H4 (cell line): Measurements from ENCODE around the gene NKPD1. TPM values are rescaled to one million over a fixed set of nuclear protein-coding genes. Genes with fewer than 3 reads are reported as not detected.

ENCODE experiments used
- DNase-seq: peaks from one replicate; pipeline ENCODE4 v3.0.0-alpha.2; 2015; ENCODE audit warnings: low spot score
- total RNA-seq: library from RNA; depleted of rRNA; stranded (reverse); fragments of >200 nt; shearing (Covaris generic); gene quantifications from 2 replicates; pipeline ENCODE4 v1.2.3, GENCODE V29; 2014; rRNA removed

Gene NKPD1, protein sequence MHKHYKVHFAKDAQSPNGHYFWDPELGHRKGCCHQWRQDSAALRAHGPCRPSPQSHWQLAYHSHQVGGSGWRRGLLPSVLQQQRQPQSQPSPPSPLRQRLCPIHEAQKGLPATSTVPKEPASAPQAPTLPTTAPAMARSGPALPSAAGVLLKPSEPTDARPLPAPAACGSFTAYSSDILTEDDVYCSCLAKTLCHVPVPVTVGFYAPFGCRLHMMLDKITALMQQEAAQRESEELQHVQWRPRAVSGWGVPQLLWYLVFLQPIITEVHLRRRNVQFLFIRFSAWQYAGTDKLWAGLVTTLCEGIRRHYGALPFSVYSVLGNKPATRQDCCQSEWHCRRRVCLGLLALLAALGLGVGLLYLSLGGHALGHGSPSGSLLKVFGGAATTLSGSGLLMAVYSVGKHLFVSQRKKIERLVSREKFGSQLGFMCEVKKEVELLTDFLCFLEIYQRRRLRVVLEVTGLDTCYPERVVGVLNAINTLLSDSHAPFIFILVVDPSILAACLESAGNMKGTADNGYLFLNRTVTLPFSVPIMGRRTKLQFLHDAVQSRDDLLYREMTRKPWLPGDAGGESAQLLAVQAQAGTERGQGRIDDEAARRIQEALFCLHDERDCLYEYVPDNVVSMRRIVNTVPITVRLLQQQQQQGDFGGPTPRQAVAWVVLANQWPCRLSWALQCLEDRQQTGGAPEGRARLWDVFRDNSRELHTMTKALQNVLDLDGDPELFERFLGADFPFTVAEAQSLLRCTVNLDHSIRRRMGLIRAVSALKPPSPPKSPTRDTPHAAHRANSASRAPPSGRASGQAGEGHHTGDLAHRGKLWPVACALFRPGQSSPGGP
- 0.19 TPM in 1 of 2 replicates, not detected in the other for total RNA-seq

DNA sequence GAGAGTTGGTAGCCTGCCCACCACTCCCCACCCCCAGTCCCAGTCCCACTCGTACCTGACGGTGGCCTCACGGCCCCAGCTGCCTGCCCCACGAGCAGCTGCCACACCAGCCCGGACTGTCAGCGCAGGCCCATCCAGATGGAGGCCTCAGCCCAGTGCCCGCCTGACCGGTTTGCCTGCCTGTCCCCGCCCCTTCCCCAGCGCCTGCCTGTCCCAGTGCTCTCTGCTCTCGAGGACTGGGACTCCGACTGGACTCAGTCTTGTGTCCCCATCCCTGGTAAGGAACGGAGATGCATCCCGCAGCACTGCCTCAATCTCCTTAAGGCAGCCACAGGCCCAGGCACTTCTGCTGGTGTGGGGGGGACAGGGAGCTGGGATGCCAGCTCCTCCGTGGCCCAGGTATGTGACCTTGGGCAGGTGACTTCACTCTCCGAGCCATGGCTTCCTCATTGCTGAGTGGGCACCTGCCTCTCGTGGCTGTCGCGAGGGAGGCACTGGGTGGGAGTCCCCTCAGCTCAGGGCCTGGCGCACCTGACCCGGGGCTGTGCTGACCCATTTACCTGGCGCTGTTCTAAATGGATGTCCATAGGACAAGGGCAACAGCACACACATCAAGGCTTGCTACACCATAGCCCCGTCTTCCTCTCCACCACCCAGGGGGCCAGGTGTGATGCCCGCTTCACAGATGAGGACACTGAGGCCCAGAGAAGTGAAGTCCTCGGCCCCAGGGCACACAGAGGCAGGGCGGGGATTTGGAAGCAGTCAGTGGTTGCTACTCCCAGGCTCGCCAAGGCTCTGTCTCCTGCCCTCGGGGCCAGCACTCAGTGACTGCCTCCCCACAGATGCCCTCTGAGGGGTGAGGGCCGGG is at the start of gene NKPD1:
Gene NKPD1, minus strand, starts transcription at position 113 of the 868 bp plus-strand sequence. CDS start 832 bp downstream, outside the sequence.
- DNase-seq, result no peak

DNA sequence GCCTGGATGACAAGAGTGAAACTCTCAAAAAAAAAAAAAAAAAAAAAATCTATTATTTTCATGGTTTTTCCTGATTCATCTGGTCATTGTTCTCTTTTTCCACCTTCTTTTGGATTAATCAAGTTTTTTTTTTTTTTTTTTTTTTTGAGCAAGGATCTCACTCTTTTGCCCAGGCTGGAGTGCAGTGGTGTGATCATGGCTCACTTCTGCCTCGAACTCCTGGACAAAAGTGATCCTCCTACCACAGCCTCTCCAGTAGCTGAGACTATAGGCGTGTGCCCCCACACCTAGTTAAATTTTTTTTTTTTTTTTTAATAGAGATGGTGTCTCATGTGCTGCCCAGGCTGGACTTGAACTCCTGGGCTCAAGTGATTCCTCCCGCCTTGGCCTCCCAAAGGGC is 45.5 kb upstream of the NKPD1 start:
- no peak for DNase-seq

DNA sequence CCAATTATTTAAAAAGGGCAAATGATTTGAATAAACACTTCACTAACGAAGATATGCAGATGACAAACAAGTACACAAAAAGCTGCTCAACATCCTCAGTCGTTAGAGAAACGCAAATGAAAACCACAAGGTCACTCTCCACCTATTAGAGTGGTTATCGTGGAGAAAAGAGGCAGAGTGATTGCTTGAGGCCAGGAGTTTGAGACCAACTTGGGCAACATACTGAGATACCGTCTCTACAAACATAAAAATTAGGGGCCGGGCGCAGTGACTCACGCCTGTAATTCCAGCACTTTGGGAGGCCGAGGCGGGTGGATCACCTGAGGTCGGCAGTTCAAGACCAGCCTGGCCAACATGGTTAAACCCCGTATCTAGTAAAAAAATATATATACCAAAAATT is 45.0 kb upstream of the NKPD1 start:
- DNase-seq, result no peak

DNA sequence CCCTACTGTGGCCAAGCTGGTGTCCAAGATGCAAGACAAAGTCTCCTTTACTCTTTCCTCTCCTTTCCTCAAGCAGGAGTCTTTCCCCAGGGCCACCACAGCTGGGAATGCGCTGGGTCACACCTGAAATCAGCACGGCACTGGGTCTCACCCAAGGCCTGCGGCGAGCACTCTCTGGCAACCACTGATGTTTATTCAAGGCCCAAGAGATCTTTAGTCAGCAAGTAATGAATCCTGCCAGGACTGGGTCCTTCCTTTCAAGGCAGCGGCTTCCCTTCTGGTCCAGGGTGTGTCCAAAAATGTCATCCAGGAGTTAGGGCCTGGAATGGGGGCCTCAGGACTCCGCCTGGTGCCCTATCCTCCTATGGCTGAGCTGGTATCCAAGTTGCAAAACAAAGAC is 41.9 kb upstream of the NKPD1 start:
- DNase-seq, result peak; percentile 25

DNA sequence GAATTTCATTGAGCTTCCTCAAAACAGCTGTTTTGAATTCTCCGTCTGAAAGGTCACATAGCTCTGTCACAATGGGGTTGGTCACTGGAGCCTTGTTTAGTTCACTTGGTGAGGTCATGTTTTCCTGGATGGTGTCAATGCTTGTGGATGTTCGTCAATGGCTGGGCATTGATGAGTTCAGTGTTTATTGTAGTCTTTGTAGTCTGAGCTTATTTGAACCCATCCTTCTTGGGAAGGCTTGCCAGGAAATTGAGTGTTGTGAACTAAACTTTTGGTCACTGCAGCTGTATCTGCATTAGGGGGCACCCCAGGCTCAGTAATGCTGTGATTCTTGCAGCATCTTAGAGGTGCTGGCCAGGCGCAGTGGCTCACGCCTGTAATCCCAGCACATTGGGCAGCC is 39.8 kb upstream of the NKPD1 start:
- no peak for DNase-seq

DNA sequence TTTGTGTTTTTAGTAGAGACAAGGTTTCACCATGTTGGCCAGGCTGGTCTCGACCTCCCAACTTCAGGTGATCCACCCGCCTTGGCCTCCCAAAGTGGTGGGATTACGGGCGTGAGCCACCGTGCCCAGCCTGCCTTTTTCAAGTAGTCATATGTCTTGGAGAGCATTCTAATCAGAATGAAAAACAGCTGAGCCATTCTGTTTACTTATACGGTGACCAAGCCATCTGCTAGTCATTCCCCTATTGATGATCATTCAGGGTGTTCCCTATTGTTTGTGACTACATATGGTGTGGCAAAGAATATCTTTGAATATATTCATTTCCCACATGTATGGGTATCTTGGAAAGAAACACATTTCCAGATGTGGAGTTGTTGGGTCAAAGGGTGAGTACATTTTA is 35.0 kb upstream of the NKPD1 start:
- DNase-seq, result no peak

DNA sequence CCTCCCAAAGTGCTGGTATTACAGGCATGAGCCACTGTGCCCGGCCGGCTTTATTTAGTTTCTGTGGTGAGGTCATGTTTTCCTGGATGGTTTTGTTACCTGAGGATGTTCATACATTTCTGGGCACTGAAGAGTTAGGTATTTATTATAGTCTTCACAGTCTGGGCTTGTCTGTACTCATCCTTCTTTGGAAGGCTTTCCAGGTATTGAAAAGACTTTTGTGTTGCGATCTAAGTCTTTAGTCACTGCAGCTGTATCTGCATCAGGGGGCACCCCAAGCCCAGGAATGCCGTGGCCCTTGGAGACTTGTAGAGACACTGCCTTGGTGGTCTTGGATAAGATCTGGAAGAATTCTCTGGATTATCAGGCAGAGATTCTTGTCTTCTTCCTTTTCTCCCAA is 30.6 kb upstream of the NKPD1 start:
- DNase-seq, result no peak

DNA sequence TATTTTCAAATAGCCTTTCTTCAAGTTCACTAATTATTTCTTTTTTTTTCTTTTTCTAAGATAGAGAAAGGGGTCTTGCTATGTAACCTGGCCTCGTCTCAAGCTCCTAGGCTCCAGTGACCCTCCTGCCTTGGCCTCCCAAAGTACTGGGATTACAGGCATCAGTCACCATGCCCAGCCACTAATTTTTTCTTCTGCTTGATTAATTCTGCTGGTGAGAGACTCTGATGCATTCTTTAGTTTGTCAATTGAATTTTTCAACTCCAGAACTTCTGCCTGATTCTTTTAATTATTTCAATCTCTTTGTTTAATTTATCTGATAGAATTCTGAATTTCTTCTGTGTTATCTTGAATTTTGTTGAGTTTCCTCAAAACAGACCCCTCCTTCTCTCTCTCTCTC is 29.2 kb upstream of the NKPD1 start:
- DNase-seq, result no peak

DNA sequence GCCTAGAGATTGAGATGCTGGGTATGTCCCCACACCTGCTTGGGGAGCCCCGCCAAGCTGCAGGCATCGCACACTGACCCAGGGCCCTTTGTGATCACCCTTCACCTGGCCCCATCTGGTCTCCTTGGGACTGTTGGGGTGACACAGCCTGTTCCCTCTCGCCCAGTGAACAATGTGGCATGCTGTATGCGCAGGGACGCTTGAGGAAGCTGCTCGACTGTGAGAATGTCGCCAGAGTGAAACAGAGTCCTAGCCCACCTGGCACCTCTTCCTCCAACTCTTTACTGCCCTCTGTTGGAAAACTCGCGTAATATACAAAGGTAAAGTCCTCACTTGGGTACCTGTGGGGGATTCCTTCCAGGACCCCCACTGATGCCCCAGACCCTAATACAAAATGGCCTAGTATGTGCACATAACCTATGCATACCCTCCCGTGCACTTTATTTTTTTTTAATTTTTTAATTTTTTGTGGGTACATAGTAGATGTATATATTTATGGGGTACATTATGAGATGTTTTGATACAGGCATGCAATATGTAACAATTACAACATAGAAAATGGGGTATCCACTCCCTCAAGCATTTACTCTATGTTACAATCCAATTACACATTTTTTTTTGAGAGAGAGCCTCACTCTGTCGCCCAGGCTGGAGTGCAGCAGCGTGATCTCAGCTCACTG is 26.8 kb upstream of the NKPD1 start:
- no peak for DNase-seq

DNA sequence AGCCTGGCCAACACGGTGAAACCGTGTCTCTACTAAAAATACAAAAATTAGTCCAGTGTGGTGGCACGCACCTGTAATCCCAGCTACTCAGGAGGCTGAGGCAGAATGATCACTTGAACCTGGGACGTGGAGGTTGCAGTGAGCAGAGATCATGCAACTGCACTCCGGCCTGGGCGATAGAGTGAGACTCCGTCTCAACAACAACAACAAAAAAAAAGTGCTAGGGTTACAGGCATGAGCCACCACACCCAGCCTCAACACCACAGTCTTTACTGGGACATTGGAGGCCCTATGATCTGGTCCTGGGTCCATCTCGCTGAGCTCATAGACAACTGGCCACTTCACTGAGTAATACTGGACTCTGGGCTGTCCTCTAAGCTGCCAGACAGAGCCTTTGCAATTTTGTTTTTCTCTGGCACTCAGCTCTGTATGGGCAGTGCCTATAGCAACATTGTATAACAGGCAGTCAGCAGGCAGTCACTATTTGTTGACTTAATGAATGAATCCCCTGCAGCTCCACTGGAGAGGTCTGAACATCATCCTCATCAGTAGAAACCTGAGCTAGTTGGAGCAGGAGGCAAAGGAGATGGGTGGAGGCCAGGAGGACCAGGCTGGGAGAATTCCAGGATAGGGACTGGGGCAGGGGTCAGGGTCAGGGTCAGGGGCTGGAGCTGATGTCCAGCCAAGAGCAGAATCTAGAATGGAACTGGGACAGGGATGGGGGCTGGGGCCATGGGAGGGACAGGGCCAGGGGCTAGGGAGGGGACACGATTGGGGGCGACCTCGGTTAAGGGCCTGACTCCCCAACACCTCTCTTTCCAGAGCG is 25.9 kb upstream of the NKPD1 start:
- no peak for DNase-seq

DNA sequence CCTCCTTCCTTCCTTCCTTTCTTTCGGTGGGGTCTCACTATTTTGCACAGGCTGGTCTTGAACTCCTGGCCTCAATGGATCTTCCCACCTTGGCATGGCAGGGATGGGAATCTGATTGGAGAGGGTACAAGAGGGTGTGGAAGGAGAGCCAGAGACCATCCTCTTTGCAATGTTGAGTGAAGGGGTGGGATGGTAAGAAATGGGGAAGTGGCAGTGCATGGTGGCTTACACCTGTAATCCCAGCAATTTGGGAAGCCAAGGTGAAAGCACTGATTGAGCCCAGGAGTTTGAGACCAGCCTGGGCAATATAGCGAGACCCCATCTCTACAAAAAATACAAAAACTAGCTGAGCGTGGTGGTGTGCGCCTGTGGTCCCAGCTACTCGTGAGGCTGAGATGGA is 23.3 kb upstream of the NKPD1 start:
- DNase-seq, result no peak

DNA sequence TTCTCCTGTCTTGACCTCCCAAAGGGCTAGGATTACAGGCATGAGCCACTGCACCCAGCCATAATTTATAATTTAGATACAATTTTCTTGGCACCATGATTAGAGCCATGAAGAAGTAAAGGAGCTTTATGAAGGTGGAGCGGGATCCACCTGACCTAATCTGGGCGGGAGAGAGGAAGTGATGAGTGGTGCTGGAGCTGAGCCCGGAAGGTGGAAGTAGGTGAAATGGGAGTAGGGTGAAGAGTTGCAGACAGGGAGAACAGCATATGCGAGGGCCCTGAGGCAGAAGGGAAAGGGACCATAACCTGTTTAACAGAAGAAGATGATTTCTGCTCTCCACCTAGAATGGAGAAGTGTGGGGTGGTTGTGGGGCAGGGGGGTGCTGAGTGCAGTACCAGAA is 22.0 kb upstream of the NKPD1 start:
- no peak for DNase-seq

DNA sequence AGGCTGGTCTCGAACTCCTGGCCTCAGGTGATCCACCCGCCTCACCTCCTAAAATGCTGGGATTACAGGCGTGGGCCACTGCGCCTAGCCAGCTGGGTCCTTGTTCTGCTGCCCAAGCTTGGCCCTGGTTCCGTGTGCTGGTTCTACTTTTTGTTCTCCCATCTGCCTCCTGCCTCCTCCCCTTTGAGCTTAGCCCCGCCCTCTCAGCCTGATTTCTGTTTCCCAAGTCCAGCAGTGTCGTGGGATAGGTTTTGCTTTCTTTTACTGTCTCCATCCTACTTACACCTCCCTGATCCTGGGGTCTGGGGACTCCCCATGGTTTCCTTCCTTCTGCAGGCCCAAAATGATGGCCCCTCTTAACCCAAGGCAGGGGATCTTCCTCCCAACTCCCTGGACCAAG is 20.2 kb upstream of the NKPD1 start:
- DNase-seq, result no peak

DNA sequence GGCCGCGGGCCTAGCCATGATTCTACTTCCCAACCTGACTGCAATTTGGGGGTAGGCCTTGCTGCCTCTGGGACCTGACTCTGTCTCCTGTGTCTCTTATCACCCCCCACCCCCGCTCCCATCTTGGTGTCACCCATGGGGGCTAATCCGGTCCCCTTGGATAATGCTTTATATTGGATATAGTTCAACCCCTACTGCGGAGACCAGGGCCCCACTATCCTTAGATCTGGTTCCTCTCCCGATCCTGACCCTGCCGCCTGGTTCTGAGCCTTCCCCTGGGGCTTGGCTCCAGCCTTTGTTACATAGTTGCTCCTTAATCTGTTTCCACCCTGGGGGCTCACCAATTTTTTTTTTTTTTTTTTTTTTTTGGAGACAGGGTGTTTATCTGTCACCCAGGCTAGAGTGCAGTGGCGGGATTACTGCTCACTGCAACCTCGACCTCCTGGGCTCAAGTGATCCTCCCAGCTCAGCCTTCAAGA is 19.1 kb upstream of the NKPD1 start:
- no peak for DNase-seq

DNA sequence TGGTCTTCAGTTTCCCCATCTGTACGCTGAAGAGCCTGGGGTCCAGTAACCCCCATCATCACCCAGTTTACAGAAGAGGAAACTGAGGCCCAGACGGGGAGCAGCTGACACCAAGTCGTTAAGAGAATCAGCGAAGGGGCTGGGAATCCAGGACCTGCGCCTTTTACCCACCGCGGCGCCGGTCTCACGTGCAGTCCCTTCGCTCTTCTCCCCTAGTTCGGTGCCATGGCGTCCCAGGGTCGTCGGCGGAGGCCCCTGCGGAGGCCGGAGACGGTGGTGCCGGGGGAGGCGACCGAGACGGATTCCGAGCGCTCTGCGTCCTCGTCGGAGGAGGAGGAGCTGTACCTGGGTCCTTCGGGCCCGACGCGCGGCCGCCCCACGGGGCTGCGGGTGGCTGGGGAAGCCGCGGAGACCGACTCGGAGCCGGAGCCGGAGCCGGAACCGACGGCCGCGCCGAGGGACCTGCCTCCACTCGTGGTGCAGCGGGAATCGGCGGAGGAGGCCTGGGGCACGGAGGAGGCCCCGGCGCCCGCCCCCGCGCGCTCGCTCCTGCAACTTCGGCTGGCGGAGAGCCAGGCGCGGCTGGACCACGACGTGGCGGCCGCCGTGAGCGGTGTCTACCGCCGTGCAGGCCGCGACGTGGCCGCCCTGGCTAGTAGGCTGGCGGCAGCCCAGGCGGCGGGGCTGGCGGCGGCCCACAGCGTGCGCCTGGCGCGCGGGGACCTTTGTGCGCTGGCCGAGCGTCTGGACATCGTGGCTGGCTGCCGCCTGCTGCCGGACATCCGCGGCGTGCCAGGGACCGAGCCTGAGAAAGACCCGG is 18.5 kb upstream of the NKPD1 start:
- DNase-seq, result no peak

DNA sequence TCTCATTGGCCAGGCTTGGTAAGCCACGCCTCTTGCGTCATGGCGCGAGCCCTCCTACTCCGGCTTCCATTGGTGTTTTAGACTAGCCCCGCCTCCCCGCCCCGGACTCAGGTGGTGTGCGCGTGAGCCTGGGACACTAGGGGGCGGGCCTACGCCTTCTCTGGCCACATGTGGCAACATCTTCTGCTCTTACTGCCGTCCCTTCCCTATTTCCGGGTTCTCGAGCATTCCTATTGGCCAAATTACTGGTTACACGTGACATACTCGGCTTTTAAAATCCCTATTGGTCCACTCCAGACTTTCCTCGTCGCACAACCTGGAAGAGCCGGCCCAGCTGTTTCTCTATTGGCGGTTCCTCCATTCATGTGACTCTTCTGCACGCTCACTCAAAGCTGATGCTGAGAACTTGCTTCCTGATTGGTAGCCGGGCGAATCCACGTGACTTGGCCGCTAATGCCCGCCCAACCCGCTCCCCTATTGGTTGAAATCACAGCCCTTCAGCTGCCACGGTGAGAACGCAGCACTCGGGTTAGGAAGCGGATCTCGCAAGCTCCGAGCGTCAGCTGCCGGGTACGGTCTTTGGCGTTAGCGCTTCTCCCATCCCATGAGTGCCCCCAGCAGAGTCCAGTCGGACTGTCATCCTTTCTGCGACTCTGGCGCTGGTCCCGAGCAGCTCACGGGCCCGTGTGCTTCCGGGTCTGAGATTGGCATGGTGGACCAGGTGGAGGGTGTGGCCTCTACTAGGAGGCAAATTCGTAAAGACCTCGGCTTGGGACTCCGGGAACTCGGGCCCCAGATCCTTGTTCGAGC is 17.7 kb upstream of the NKPD1 start, which contains the start of gene BLOC1S3:
Gene BLOC1S3, plus strand, starts transcription at position 523 of the 810 bp plus-strand sequence. CDS start 513 bp downstream, outside the sequence.
- peak; percentile 98 for DNase-seq

DNA sequence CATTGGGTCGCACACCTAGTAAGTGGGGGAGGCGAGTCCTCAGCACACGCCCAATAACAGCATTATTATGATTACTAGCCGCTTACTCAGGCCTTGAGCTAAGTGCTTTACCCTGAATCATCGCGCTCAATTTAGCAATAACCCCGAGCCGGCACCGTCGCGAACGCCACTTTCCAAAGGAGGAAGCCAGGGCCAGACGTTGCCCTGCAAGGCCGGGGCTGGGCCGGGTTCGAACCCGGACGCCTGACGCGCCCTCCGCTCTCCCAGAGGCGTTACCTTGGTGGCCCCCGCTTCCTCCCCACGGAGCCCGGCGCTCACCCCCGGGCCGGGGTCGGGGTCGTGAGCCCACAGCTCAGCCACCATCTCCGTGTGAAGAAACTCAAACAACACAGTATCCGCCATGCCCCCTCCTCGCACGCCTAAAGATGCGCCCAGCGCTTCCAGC is 17.1 kb upstream of the NKPD1 start, which contains the start of gene TRAPPC6A:
Gene TRAPPC6A, minus strand, starts transcription at position 421 of the 445 bp plus-strand sequence. Its CDS starts 19 bp downstream, at position 402.
- DNase-seq, result no peak
